ENCODE results near the gene UBE2H. TPM values are rescaled to one million over a fixed set of nuclear protein-coding genes. Genes with fewer than 3 reads are reported as not detected.
"Not testable (repeated sequence)": the region's sequence is repeated elsewhere in the genome, so short reads cannot be mapped to it uniquely, and the experiment has no call there.

UBE2H gene
- 60.5 and 98.3 TPM in 2 replicates for total RNA-seq (2014; rRNA removed; shearing (Covaris generic))

GRCh38 chr7:129952653-129953560 is at the start of gene UBE2H:
Gene UBE2H (minus strand): TSS chr7:129952960. CDS start chr7:129952555, 405 bp downstream.
- peak; percentile 87 for DNase-seq (ENCODE audit: low read depth)

GRCh38 chr7:129998446-129998845 is 45.7 kb upstream of the UBE2H start:
- no peak for DNase-seq (ENCODE audit: low read depth)

- no peak for DNase-seq (ENCODE audit: low read depth)
Observed at GRCh38 chr7:129997285-129997684, 44.5 kb upstream of the UBE2H start.

- DNase-seq (ENCODE audit: low read depth) = peak; percentile 62
Observed at GRCh38 chr7:129993275-129993674, 40.5 kb upstream of the UBE2H start.

- peak; percentile 31 for DNase-seq (ENCODE audit: low read depth)
Observed at GRCh38 chr7:129990403-129991192, 37.8 kb upstream of the UBE2H start.

GRCh38 chr7:129989466-129989865 is 36.7 kb upstream of the UBE2H start:
- peak; percentile 63 for DNase-seq (ENCODE audit: low read depth)

- DNase-seq (ENCODE audit: low read depth) = no peak
Observed at GRCh38 chr7:129986600-129986999, 33.8 kb upstream of the UBE2H start.

GRCh38 chr7:129980667-129981066 is 27.9 kb upstream of the UBE2H start:
- DNase-seq (ENCODE audit: low read depth) = no peak

GRCh38 chr7:129975309-129975708 is 22.5 kb upstream of the UBE2H start:
- no peak for DNase-seq (ENCODE audit: low read depth)

GRCh38 chr7:129970816-129971215 is 18.1 kb upstream of the UBE2H start:
- no peak for DNase-seq (ENCODE audit: low read depth)

GRCh38 chr7:129969881-129970446 is 17.2 kb upstream of the UBE2H start:
- DNase-seq (ENCODE audit: low read depth) = peak; percentile 99

GRCh38 chr7:129968592-129969383 is 16.0 kb upstream of the UBE2H start:
- no peak for DNase-seq (ENCODE audit: low read depth)

GRCh38 chr7:129960204-129960475 is 7.4 kb upstream of the UBE2H start:
- not testable (repeated sequence) for DNase-seq (ENCODE audit: low read depth)

GRCh38 chr7:129959471-129960203 is 6.9 kb upstream of the UBE2H start:
- peak; percentile 27 for DNase-seq (ENCODE audit: low read depth)

GRCh38 chr7:129958643-129959470 is 6.1 kb upstream of the UBE2H start:
- peak; percentile 95 for DNase-seq (ENCODE audit: low read depth)

- DNase-seq (ENCODE audit: low read depth) = no peak
Observed at GRCh38 chr7:129955993-129956543, 3.3 kb upstream of the UBE2H start.

GRCh38 chr7:129952086-129952652 is 591 bp downstream of the UBE2H start:
- peak; percentile 75 for DNase-seq (ENCODE audit: low read depth)

- peak; percentile 61 for DNase-seq (ENCODE audit: low read depth)
Observed at GRCh38 chr7:129951226-129952085, 1.3 kb downstream of the UBE2H start.

- DNase-seq (ENCODE audit: low read depth) = no peak
Observed at GRCh38 chr7:129950933-129951225, 1.9 kb downstream of the UBE2H start.
